ENCODE data around the gene ACTR1B. TPM values are rescaled to one million over a fixed set of nuclear protein-coding genes. Genes with fewer than 3 reads are reported as not detected.

ACTR1B gene
- total RNA-seq, 4 donors from 2014 or later = 31.5 to 84.8 (median 54.8) TPM

DNA sequence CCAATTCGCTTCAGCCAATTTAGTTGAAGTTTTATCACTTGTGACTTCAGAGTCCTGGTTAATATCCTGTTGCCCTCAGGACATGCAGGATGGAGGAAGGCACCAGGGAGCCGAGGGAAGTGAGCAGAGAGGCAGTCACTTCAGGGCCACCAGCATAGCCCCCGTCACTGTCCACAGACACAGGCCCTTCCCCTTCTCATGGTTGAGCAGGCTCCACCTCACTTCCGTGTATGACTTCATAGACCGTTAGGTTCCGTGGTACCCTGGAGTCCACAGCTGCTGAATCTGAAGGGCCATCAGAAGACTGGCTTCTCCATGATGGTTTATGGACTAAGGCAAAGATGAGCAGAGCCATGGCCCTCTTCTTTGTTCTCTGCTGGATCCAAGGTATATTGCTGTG, 5.6 kb upstream of the ACTR1B start, which contains the start of gene C2orf92:
C2orf92 (plus strand) TSS at position 266 of the 400 bp plus-strand sequence; CDS start at position 342, 76 bp downstream.
- TF ChIP-seq, protein P1, sequence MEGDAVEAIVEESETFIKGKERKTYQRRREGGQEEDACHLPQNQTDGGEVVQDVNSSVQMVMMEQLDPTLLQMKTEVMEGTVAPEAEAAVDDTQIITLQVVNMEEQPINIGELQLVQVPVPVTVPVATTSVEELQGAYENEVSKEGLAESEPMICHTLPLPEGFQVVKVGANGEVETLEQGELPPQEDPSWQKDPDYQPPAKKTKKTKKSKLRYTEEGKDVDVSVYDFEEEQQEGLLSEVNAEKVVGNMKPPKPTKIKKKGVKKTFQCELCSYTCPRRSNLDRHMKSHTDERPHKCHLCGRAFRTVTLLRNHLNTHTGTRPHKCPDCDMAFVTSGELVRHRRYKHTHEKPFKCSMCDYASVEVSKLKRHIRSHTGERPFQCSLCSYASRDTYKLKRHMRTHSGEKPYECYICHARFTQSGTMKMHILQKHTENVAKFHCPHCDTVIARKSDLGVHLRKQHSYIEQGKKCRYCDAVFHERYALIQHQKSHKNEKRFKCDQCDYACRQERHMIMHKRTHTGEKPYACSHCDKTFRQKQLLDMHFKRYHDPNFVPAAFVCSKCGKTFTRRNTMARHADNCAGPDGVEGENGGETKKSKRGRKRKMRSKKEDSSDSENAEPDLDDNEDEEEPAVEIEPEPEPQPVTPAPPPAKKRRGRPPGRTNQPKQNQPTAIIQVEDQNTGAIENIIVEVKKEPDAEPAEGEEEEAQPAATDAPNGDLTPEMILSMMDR (IDR thresholded peaks at IDR 0.05; ENCODE audit: low read depth) = no peak

DNA sequence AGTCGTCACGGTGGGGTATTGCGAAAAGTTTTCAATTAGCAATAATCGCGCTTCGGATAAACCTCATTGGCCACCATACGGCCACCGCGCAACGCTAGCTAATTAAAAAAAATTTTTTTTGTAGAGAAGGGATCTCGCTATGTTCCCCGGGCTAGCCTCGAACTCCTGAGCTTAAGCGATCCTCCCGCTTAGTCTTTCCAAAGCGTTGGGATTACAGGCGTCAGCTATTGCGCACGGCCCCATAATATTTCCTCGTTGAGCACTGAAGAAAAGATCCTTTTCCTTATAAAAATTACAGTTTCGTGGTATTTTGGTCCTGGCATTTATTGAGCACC, 759 bp upstream of the ACTR1B start:
- TF ChIP-seq, protein P1 (IDR thresholded peaks at IDR 0.05; ENCODE audit: low read depth) = no peak

DNA sequence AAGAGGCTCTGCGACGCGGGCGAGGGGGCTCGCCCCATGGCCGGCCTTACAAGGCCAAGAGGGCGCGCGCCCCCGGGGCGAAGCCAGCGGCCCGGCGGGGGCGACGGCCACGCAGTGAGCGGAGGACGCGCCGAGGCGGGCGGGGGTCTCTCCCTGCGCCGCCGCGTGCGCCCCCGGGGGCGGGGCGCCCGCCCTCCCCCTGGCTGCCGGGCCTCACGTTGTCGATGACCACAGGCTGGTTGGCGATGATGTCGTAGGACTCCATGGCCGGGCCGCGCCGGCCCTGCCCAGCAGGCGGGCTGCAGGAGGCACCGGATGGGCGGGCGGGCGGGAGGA, 250 bp downstream of the ACTR1B start:
- TF ChIP-seq, protein P1 (IDR thresholded peaks at IDR 0.05; ENCODE audit: low read depth) = no peak

DNA sequence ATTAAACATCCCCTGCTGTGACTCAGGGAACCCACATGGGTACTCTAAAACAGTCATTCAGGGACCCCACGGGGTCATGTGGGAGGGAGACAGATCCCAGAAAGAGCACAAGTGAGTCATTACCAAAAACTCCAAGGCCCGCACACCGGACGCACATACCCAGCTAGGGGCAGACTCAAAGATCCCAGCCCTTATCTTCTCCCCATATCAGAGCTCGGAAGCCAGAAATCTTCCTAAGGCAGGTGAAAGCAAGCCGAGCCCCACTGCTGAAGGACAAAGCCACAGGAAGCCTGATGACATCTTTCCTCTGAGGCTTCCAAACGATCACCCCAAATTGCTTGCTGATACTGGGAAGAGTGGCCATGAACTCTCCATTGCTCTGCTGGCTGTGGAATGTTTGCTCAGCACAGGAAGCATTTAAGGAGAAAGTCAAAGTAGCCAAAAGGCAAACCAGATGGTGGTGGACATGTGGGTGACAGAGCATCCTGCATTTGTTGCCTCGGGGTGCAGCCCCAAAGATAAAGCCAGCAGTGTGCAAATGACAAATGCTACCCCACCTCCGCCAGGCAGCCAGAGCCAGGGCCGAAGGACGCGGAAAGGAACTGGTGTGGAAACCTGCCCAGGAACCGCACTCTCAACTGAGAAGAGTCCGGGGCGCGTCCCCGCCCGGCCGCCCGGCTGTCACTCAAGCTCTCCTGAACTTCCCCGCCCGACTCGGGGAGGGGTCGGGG, 784 bp downstream of the ACTR1B start:
- TF ChIP-seq, protein P1 (IDR thresholded peaks at IDR 0.05; ENCODE audit: low read depth) = no peak

DNA sequence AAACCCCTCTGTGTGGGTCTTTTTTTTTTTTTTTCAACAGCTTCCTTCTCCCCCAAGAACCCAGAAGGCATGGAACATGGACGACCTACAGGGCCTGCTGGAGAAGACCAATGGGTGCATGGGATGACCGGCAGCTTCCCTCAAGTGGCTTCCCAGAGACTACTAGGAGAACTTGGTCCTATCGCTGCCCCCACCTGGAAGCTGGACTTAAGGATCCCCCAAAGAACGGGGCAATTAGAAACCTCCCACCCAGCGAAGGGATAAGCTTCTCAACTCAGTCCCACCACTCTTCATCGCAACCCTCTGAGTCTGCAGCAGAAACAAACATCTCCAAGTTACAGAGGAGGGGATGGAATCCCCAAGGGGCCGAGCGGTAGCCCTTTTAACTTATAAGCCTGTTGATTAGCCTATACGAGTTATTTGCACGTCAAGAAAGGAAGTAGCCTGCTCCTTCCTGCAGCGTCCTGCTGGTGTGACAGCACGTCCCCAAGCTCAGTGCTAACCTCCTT, 1.4 kb downstream of the ACTR1B start:
- TF ChIP-seq, protein P1 (IDR thresholded peaks at IDR 0.05; ENCODE audit: low read depth) = no peak

DNA sequence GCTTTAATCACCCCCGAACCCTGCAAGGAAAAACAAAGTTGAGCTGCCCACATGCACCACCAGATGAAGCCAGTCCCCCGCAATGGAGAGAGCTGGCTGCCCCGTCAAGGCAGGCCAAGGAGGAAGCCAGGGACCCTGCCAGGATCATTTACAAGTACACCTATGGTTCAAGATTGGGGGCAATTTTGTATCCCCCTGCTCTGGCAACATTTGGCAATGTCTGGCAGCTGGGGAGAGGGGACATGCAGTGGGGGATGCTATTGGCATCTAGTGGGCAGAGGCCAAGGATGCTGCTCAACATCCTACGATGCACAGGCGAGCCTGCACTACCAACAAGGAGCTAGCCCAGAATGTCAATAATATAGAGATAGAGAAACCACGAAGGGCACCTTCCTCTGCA, 1.9 kb downstream of the ACTR1B start:
- TF ChIP-seq, protein P1 (IDR thresholded peaks at IDR 0.05; ENCODE audit: low read depth) = no peak

DNA sequence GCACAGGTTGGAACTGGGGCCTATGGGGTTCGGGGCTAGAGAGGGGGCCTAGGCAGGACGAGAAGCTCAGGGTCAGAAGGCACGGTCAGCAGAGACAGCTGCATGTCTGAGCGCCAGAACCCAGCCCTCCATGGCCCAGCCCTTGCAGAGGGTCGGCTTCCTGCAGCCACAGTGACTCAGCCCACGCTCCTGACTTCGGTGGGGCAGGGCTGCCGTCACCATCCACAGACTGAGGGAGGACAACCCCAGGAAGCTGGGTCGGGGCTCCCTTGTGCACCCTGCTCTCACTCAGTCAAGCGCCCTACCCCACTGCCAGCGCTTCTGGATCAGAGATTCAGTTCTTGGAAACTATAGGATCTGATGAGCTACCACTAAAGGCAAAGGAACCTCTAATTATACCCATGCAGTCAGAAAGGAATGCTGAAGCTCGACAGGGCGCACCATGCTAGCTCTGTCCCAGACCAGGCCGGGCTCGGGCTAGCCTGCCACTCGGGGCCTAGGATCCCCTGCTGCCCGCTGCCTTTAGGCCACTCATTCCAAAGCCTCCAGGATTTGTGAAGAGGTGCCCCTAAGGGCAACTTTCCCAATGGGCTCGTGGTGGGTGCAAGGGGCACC, 3.0 kb downstream of the ACTR1B start:
- TF ChIP-seq, protein P1 (IDR thresholded peaks at IDR 0.05; ENCODE audit: low read depth) = no peak

Measured in subcutaneous adipose tissue (tissue), 4 donors.